Skin of body (tissue), 2 donors: Measurements from ENCODE around the gene LRATD1. TPM values are rescaled to one million over a fixed set of nuclear protein-coding genes. Genes with fewer than 3 reads are reported as not detected.
"Not testable (repeated sequence)": the region's sequence is repeated elsewhere in the genome, so short reads cannot be mapped to it uniquely, and the experiment has no call there.

ENCODE experiments used
- DNase-seq: peaks from one replicate; lab custom pipeline; 2025; lab: John Stamatoyannopoulos, UW
- total RNA-seq: library from RNA; depleted of rRNA; stranded (reverse); fragments of >200 nt; gene quantifications from one replicate; pipeline ENCODE4 v1.2.3, GENCODE V29; 2014

LRATD1 gene
- total RNA-seq: 27.8 TPM

GRCh38 chr2:14632133-14632936 lies at the start of gene LRATD1:
LRATD1 (plus strand) TSS chr2:14632717; CDS start chr2:14633980, 1,263 bp downstream.
- DNase-seq: peak; percentile 54

GRCh38 chr2:14583059-14583458 lies 49.5 kb upstream of the LRATD1 start:
- DNase-seq: no peak

- no peak for DNase-seq
Observed at GRCh38 chr2:14583802-14584201, 48.7 kb upstream of the LRATD1 start.

- no peak for DNase-seq
Observed at GRCh38 chr2:14587119-14587518, 45.4 kb upstream of the LRATD1 start.

GRCh38 chr2:14601156-14601770 lies 31.3 kb upstream of the LRATD1 start:
- no peak for DNase-seq

- no peak for DNase-seq
Observed at GRCh38 chr2:14602309-14602708, 30.2 kb upstream of the LRATD1 start.

GRCh38 chr2:14603676-14604075 lies 28.8 kb upstream of the LRATD1 start:
- no peak for DNase-seq

- DNase-seq: no peak
Observed at GRCh38 chr2:14608245-14608644, 24.3 kb upstream of the LRATD1 start.

- DNase-seq: no peak
Observed at GRCh38 chr2:14614017-14614416, 18.5 kb upstream of the LRATD1 start.

GRCh38 chr2:14615121-14615520 lies 17.4 kb upstream of the LRATD1 start:
- DNase-seq: no peak

- DNase-seq: no peak
Observed at GRCh38 chr2:14615760-14616159, 16.8 kb upstream of the LRATD1 start.

GRCh38 chr2:14616342-14616741 lies 16.2 kb upstream of the LRATD1 start:
- DNase-seq: no peak

- no peak for DNase-seq
Observed at GRCh38 chr2:14616950-14617349, 15.6 kb upstream of the LRATD1 start.

- no peak for DNase-seq
Observed at GRCh38 chr2:14619441-14619840, 13.1 kb upstream of the LRATD1 start.

GRCh38 chr2:14621114-14621513 lies 11.4 kb upstream of the LRATD1 start:
- DNase-seq: no peak

- no peak for DNase-seq
Observed at GRCh38 chr2:14621906-14622549, 10.5 kb upstream of the LRATD1 start.

- not testable (repeated sequence) for DNase-seq
Observed at GRCh38 chr2:14622550-14622939, 10.0 kb upstream of the LRATD1 start.

GRCh38 chr2:14623237-14623636 lies 9.3 kb upstream of the LRATD1 start:
- DNase-seq: no peak

- DNase-seq: no peak
Observed at GRCh38 chr2:14626873-14627272, 5.6 kb upstream of the LRATD1 start.

- no peak for DNase-seq
Observed at GRCh38 chr2:14628901-14629300, 3.6 kb upstream of the LRATD1 start.

- no peak for DNase-seq
Observed at GRCh38 chr2:14631406-14632040, 994 bp upstream of the LRATD1 start.

GRCh38 chr2:14633061-14633460 lies 544 bp downstream of the LRATD1 start:
- DNase-seq: no peak
